Measurements from ENCODE around the gene ASPDH. TPM values are rescaled to one million over a fixed set of nuclear protein-coding genes. Genes with fewer than 3 reads are reported as not detected.

Gene ASPDH
- total RNA-seq, 1 donor from 2014 or later: not detected

- Mint-ChIP-seq H3K9me3 (ENCODE audit: unreplicated experiment) (peaks cover 12% of the 10 kb centered on the region), H3K4me3 (ENCODE audit: unreplicated experiment) (no peak overlapping the region), H3K4me1 (ENCODE audit: unreplicated experiment) (no peaks in the 10 kb centered on the region), H3K36me3 (ENCODE audit: low read depth, unreplicated experiment) (peaks cover 8% of the 10 kb centered on the region), H3K27me3 (ENCODE audit: unreplicated experiment) (peaks cover 13% of the 10 kb centered on the region), H3K27ac (ENCODE audit: unreplicated experiment) (no peak overlapping the region)
- TF ChIP-seq, protein P1, sequence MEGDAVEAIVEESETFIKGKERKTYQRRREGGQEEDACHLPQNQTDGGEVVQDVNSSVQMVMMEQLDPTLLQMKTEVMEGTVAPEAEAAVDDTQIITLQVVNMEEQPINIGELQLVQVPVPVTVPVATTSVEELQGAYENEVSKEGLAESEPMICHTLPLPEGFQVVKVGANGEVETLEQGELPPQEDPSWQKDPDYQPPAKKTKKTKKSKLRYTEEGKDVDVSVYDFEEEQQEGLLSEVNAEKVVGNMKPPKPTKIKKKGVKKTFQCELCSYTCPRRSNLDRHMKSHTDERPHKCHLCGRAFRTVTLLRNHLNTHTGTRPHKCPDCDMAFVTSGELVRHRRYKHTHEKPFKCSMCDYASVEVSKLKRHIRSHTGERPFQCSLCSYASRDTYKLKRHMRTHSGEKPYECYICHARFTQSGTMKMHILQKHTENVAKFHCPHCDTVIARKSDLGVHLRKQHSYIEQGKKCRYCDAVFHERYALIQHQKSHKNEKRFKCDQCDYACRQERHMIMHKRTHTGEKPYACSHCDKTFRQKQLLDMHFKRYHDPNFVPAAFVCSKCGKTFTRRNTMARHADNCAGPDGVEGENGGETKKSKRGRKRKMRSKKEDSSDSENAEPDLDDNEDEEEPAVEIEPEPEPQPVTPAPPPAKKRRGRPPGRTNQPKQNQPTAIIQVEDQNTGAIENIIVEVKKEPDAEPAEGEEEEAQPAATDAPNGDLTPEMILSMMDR (IDR thresholded peaks at IDR 0.05; ENCODE audit: unreplicated experiment): no peak
- no peak for DNase-seq (ENCODE audit: low spot score)
Observed at GRCh38 chr19:50519006-50519575, 5.4 kb upstream of the ASPDH start.

DNA sequence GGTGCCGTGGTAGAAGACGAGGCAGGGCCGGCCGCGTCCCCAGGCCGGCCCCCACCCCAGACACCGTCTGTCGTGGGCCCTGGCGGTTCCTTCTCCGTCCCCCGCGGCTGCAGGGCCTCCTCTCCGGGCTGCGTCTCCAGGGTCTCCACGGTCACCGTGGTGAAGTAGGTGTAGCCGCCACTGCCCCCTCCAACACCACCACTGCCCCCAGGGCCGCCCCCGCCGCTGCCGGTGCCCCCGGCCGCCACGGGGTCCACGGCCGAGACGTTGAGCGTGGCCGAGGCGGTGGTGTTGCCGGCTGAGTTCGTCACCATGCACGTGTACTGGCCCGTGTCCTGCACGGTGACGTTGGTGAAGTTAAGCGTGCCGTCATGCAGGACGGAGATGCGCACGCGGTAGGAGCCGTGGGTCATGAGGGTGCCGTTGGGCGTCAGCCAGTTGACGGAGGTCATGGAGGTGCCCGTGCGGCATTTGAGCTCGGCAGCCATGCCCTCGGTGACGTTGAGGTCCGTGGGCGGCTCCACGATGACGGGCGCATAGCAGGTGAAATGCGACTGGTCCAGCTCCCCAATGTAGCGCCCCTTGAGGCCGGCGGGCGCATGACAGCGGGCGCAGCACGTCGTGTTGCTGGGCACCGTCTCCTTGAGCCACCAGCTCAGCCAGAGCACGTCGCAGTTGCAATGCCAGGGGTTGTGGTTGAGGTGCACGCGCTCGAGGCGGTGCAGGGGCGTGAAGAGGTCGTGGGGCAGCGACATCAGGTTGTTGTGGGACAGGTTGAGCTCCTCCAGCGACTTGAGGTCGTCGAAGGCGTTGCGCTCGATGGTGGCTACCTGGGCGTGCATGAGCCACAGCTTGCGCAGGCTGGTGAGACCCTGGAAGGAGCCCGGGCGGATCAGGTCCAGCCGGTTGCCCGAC, 4.6 kb upstream of the ASPDH start:
- H3K27me3 Mint-ChIP-seq (ENCODE audit: unreplicated experiment): peaks cover 15% of the 10 kb centered on the region
- peaks cover 8% of the 10 kb centered on the region for H3K36me3 Mint-ChIP-seq (ENCODE audit: low read depth, unreplicated experiment)
- no peak overlapping the region for H3K27ac Mint-ChIP-seq (ENCODE audit: unreplicated experiment)
- no peak for DNase-seq (ENCODE audit: low spot score)
- H3K4me1 Mint-ChIP-seq (ENCODE audit: unreplicated experiment): no peaks in the 10 kb centered on the region
- TF ChIP-seq, protein P1 (IDR thresholded peaks at IDR 0.05; ENCODE audit: unreplicated experiment): no peak
- no peak overlapping the region for H3K4me3 Mint-ChIP-seq (ENCODE audit: unreplicated experiment)
- peaks cover 12% of the 10 kb centered on the region for H3K9me3 Mint-ChIP-seq (ENCODE audit: unreplicated experiment)

DNA sequence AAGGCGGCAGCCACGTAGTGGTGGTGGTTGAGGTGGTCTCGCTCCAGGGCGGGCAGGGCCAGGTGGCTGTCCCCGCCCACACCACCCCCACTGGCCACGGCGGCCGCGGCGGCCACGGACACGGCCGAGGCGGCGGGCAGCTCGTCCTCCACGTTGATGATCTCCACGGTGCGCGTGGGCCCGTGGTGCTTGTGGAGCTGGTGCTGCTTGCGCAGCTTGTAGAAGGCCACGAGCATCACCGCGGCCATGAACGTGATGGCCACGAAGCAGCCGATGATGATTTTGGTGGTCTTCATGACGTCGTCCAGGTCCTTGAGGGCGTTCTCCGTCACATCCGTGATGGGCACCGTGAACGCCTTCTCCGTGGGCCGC, 4.0 kb upstream of the ASPDH start:
- no peaks in the 10 kb centered on the region for H3K4me1 Mint-ChIP-seq (ENCODE audit: unreplicated experiment)
- peaks cover 15% of the 10 kb centered on the region for H3K27me3 Mint-ChIP-seq (ENCODE audit: unreplicated experiment)
- H3K36me3 Mint-ChIP-seq (ENCODE audit: low read depth, unreplicated experiment): peaks cover 5% of the 10 kb centered on the region
- no peak overlapping the region for H3K4me3 Mint-ChIP-seq (ENCODE audit: unreplicated experiment)
- peaks cover 8% of the 10 kb centered on the region for H3K9me3 Mint-ChIP-seq (ENCODE audit: unreplicated experiment)
- DNase-seq (ENCODE audit: low spot score): no peak
- TF ChIP-seq, protein P1 (IDR thresholded peaks at IDR 0.05; ENCODE audit: unreplicated experiment): no peak
- H3K27ac Mint-ChIP-seq (ENCODE audit: unreplicated experiment): no peak overlapping the region

GRCh38 chr19:50516964-50517703, 3.4 kb upstream of the ASPDH start:
- H3K9me3 Mint-ChIP-seq (ENCODE audit: unreplicated experiment): peaks cover 2% of the 10 kb centered on the region

More at GRCh38 chr19:50516964-50517703, 3.4 kb upstream of the ASPDH start:
- TF ChIP-seq, protein P1 (IDR thresholded peaks at IDR 0.05; ENCODE audit: unreplicated experiment): no peak
- peaks cover 15% of the 10 kb centered on the region for H3K27me3 Mint-ChIP-seq (ENCODE audit: unreplicated experiment)
- no peaks in the 10 kb centered on the region for H3K4me1 Mint-ChIP-seq (ENCODE audit: unreplicated experiment)
- no peak for DNase-seq (ENCODE audit: low spot score)
- peaks cover 4% of the 10 kb centered on the region for H3K36me3 Mint-ChIP-seq (ENCODE audit: low read depth, unreplicated experiment)
- H3K27ac Mint-ChIP-seq (ENCODE audit: unreplicated experiment): no peak overlapping the region
- H3K4me3 Mint-ChIP-seq (ENCODE audit: unreplicated experiment): no peak overlapping the region
